ENCODE results near the gene ABCF2.

GRCh38 chr7:151252561-151252835 is 25.5 kb upstream of the ABCF2 start:
- TF ChIP-seq CTCF (conservative IDR thresholded peaks at IDR 0.05 in 1 of 2, IDR thresholded peaks at IDR 0.05 in 1 of 2; ENCODE audit: extremely low read depth in 1 of 2, insufficient read depth in 1 of 2, low read depth in 1 of 2, low read length in 2 of 2) = no peak
- no peak for TF ChIP-seq EZH2 (IDR thresholded peaks at IDR 0.05; ENCODE audit: borderline replicate concordance, low read length)
